Activated CD4-positive, CD25-positive, alpha-beta regulatory T cell treated with anti-CD3 and anti-CD28 coated beads, Interleukin-2, amount 50 U/mL, for 16 hours (primary cell): ENCODE data around the gene RETREG1.
"Not testable (repeated sequence)": the region's sequence is repeated elsewhere in the genome, so short reads cannot be mapped to it uniquely, and the experiment has no call there.

Experiments
- DNase-seq: peaks from one replicate; pipeline ENCODE4 v3.0.0-alpha.2; 2020; ENCODE audit warnings: low read depth, low spot score

Gene RETREG1

GRCh38 chr5:16615741-16616535, 859 bp downstream of the RETREG1 start:
- DNase-seq = no peak

- no peak for DNase-seq
These were observed 4.8 kb downstream of the RETREG1 start for GRCh38 chr5:16612007-16612406.

- DNase-seq = not testable (repeated sequence)
These were observed 5.9 kb downstream of the RETREG1 start for GRCh38 chr5:16610896-16611295.

GRCh38 chr5:16609412-16609811, 7.4 kb downstream of the RETREG1 start:
- no peak for DNase-seq

GRCh38 chr5:16606628-16607027, 10.2 kb downstream of the RETREG1 start:
- no peak for DNase-seq

GRCh38 chr5:16603701-16604100, 13.1 kb downstream of the RETREG1 start:
- DNase-seq = no peak

- DNase-seq = no peak
These were observed 13.5 kb downstream of the RETREG1 start for GRCh38 chr5:16603295-16603694.

GRCh38 chr5:16602182-16602581, 14.6 kb downstream of the RETREG1 start:
- no peak for DNase-seq

- DNase-seq = no peak
These were observed 15.9 kb downstream of the RETREG1 start for GRCh38 chr5:16600946-16601345.

- DNase-seq = no peak
These were observed 16.4 kb downstream of the RETREG1 start for GRCh38 chr5:16600397-16600796.

GRCh38 chr5:16597946-16598694, 18.7 kb downstream of the RETREG1 start:
- no peak for DNase-seq

GRCh38 chr5:16596581-16596940, 20.2 kb downstream of the RETREG1 start:
- DNase-seq = no peak

GRCh38 chr5:16595881-16596580, 20.8 kb downstream of the RETREG1 start:
- DNase-seq = no peak

GRCh38 chr5:16593628-16594027, 23.2 kb downstream of the RETREG1 start:
- no peak for DNase-seq

GRCh38 chr5:16593013-16593412, 23.8 kb downstream of the RETREG1 start:
- DNase-seq = no peak

GRCh38 chr5:16592255-16592654, 24.5 kb downstream of the RETREG1 start:
- no peak for DNase-seq

- DNase-seq = no peak
These were observed 26.1 kb downstream of the RETREG1 start for GRCh38 chr5:16590685-16591084.

- DNase-seq = no peak
These were observed 27.1 kb downstream of the RETREG1 start for GRCh38 chr5:16589658-16590057.

- DNase-seq = no peak
These were observed 28.2 kb downstream of the RETREG1 start for GRCh38 chr5:16588434-16589214.

- no peak for DNase-seq
These were observed 30.2 kb downstream of the RETREG1 start for GRCh38 chr5:16586556-16586955.

- no peak for DNase-seq
These were observed 31.6 kb downstream of the RETREG1 start for GRCh38 chr5:16585041-16585667.
